ENCODE data around the gene ACAP1.

Gene ACAP1

DNA sequence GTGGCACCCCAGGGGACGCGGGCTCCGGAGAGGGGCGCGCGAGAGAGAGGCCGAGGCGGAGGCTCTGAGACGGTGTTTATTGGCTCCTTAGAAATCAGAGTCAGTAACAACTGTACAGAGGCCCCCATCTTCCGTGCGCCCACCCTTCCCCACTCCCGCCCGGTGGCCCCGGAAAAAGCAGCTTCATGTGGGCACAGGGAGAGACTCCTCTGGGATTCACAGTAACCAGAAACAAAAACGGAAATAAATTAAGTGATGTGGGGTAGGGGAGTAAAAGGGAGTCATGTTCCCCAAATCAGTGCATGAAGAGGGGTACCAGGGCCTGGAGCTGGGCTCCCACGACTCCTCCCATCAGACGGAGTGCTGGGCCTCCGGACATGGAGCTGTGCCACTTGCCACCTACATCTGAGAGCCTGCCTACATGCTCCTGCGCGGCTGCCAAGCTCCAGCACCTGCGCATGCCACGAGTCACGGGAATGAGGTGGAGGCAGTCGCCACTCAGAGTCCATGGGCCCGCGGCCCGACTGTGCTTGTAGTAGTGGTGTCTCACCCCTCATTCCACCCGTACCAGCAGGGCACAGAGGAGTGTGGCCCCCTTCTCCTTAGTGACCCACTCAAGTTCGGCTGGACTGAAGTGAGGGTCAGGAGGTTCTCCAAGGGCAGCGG is 20.6 kb upstream of the ACAP1 start:
- ChIA-PET POLR2A (interaction anchor here (6.4 kb wide), 1 partner anchor 12 kb away, joined by 56 read pairs; the partner anchor contains the start of gene NEURL4), CTCF (interaction anchor here (0.7 kb wide), 1 partner anchor 9 kb away, joined by 4 read pairs; no protein-coding TSS in a partner anchor)
- no peak for DNase-seq (ENCODE audit: extremely low spot score)
- no peak for TF ChIP-seq NFRKB (IDR thresholded peaks at IDR 0.05)
- TF ChIP-seq CTBP1 (IDR thresholded peaks at IDR 0.05; ENCODE audit: borderline replicate concordance), result no peak
- no peak for TF ChIP-seq SP1 (IDR thresholded peaks at IDR 0.05)
- no peak for TF ChIP-seq FOXM1 (IDR thresholded peaks at IDR 0.05; ENCODE audit: borderline replicate concordance)
- TF ChIP-seq HDGF (IDR thresholded peaks at IDR 0.05; ENCODE audit: borderline replicate concordance), result no peak
- no peak for TF ChIP-seq ZNF384 (IDR thresholded peaks at IDR 0.05)

DNA sequence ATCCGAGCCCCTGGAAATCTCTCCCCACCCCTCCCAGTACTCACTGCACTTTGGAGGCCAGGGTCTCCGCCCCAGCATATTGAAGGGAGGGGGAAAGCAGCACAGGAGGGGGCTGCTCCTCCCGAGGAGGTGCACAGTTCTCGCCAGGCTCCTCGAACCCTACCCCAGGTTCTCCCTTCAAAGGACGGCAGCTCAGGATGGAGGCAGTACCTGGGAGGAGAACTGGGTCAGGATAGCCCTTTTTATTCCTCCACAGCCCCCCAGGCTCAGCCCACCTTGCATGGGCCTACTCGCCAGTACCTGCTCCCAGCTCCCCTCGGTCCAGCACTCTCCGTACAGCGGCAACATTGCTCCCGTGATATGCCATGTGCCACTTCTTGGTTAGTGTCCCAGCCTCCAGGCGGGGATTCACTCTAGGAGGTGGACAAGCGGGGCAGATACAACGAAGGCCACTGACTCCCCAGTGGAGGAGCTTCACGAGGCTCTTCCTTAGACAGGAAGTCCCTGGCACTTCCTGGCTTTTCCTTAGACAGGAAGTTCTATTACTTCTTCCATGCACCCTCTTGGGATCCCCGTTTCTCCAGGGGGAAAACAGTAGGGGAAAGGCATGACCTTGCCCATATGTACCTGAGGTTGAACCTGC is 19.0 kb upstream of the ACAP1 start:
- no peak for DNase-seq (ENCODE audit: extremely low spot score)
- no peak for TF ChIP-seq FOXA1 (IDR thresholded peaks at IDR 0.05)
- TF ChIP-seq ELF4 (IDR thresholded peaks at IDR 0.05), result no peak
- TF ChIP-seq CTBP1 (IDR thresholded peaks at IDR 0.05; ENCODE audit: borderline replicate concordance), result no peak
- TF ChIP-seq L3MBTL2 (conservative IDR thresholded peaks at IDR 0.05), result no peak
- TF ChIP-seq, protein P1, sequence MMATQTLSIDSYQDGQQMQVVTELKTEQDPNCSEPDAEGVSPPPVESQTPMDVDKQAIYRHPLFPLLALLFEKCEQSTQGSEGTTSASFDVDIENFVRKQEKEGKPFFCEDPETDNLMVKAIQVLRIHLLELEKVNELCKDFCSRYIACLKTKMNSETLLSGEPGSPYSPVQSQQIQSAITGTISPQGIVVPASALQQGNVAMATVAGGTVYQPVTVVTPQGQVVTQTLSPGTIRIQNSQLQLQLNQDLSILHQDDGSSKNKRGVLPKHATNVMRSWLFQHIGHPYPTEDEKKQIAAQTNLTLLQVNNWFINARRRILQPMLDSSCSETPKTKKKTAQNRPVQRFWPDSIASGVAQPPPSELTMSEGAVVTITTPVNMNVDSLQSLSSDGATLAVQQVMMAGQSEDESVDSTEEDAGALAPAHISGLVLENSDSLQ (IDR thresholded peaks at IDR 0.05), result no peak
- no peak for TF ChIP-seq BHLHE40 (IDR thresholded peaks at IDR 0.05; ENCODE audit: borderline replicate concordance)
- no peak for TF ChIP-seq LEF1 (IDR thresholded peaks at IDR 0.05; ENCODE audit: borderline replicate concordance)
- TF ChIP-seq NFRKB (IDR thresholded peaks at IDR 0.05), result no peak
- TF ChIP-seq ARNT (IDR thresholded peaks at IDR 0.05), result no peak
- no peak for TF ChIP-seq FOXK2 (IDR thresholded peaks at IDR 0.05)
- TF ChIP-seq HDGF (IDR thresholded peaks at IDR 0.05; ENCODE audit: borderline replicate concordance), result no peak
- TF ChIP-seq FOXM1 (IDR thresholded peaks at IDR 0.05; ENCODE audit: borderline replicate concordance), result no peak
- no peak for TF ChIP-seq ZNF384 (IDR thresholded peaks at IDR 0.05)
- no peak for TF ChIP-seq SUZ12 (IDR thresholded peaks at IDR 0.05)
- no peak for TF ChIP-seq TARDBP (IDR thresholded peaks at IDR 0.05)
- TF ChIP-seq SP1 (IDR thresholded peaks at IDR 0.05), result no peak
- ChIA-PET POLR2A (interaction anchor here (6.4 kb wide), 1 partner anchor 11 kb away, joined by 56 read pairs; the partner anchor contains the start of gene NEURL4), CTCF (no interaction called here)

DNA sequence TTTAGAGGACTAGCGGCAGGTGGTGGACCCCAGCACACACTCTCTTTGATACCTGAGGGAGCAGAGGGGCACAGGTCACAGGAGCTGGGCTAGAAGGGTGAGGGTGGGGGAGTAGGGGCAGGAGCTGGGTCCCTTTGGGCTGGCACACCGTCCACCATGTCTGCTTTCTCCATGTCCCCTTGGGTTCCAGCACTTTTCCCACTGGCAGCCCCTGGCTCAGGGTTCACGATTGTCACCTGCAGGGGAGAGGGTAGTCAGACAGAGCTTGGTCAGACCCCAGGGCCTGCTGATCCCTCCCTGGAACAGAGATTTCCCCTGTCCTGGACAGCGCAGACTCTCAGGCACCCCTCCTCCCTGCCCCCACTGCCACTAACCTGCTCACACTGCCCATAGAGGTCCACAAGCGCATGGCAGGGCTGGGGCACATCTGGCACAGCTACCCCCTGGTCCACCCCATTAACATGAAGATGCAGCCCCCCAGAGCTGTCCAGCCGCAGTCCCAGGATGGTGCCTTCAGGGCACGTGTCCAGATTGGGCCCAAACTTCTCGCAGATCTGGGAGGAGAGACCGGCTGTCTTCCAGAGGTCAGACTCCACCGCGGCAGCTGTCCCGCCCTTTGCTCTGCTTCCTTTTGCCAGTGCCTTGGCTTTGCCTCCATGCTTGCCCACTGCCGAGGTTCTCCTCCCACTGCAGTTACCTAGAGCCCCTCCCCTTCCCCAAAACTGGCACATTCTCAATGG is 18.0 kb upstream of the ACAP1 start:
- no peak for DNase-seq (ENCODE audit: extremely low spot score)
- no peak for TF ChIP-seq CTBP1 (IDR thresholded peaks at IDR 0.05; ENCODE audit: borderline replicate concordance)
- TF ChIP-seq FOXM1 (IDR thresholded peaks at IDR 0.05; ENCODE audit: borderline replicate concordance), result no peak
- no peak for TF ChIP-seq FOXA1 (IDR thresholded peaks at IDR 0.05)
- TF ChIP-seq, protein P1 (IDR thresholded peaks at IDR 0.05), result no peak
- TF ChIP-seq BHLHE40 (IDR thresholded peaks at IDR 0.05; ENCODE audit: borderline replicate concordance), result no peak
- no peak for TF ChIP-seq ARNT (IDR thresholded peaks at IDR 0.05)
- TF ChIP-seq HDGF (IDR thresholded peaks at IDR 0.05; ENCODE audit: borderline replicate concordance), result no peak
- TF ChIP-seq TARDBP (IDR thresholded peaks at IDR 0.05), result no peak
- ChIA-PET CTCF (interaction anchor here (0.5 kb wide), 1 partner anchor 376 kb away, joined by 3 read pairs; no protein-coding TSS in a partner anchor), POLR2A (interaction anchor here (6.4 kb wide), 1 partner anchor 10 kb away, joined by 56 read pairs; the partner anchor contains the start of gene NEURL4)

DNA sequence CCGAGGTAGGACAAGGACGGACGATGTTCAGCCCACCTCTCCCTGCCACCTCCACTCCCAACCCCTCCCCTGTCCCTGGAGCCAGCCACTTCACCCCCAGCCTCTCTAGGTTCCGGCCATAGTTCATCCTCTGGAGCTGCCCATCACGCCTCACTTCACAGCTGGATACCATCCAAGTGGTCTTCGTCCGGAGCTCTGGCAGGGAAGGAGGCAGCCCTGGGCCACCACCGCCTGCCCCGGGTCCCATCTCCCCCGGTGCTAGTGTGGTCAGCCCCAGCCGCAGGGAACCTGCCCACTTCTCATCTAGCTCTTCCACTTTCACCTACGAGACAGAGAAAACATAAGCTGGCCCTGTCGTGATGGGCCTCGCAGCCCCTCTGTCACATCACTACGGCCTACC is 14.9 kb upstream of the ACAP1 start:
- TF ChIP-seq TARDBP (IDR thresholded peaks at IDR 0.05) (no peak), ARNT (IDR thresholded peaks at IDR 0.05) (no peak), SP1 (IDR thresholded peaks at IDR 0.05) (no peak), FOXK2 (IDR thresholded peaks at IDR 0.05) (no peak), ELF4 (IDR thresholded peaks at IDR 0.05) (no peak), NFRKB (IDR thresholded peaks at IDR 0.05) (no peak), FOXM1 (IDR thresholded peaks at IDR 0.05; ENCODE audit: borderline replicate concordance) (no peak), SUZ12 (IDR thresholded peaks at IDR 0.05) (no peak), FOXA1 (IDR thresholded peaks at IDR 0.05) (no peak), BHLHE40 (IDR thresholded peaks at IDR 0.05; ENCODE audit: borderline replicate concordance) (no peak), LEF1 (IDR thresholded peaks at IDR 0.05; ENCODE audit: borderline replicate concordance) (no peak), ZNF384 (IDR thresholded peaks at IDR 0.05) (no peak), HDGF (IDR thresholded peaks at IDR 0.05; ENCODE audit: borderline replicate concordance) (no peak), L3MBTL2 (conservative IDR thresholded peaks at IDR 0.05) (no peak), CTBP1 (IDR thresholded peaks at IDR 0.05; ENCODE audit: borderline replicate concordance) (no peak)
- TF ChIP-seq, protein P1 (IDR thresholded peaks at IDR 0.05), result no peak
- ChIA-PET POLR2A (interaction anchor here (1.6 to 2.3 kb wide), 3 partner anchors 8 to 102 kb away, joined by 5 to 14 read pairs (median 5); partner anchors contain the start of genes ACADVL, DLG4 and NEURL4), CTCF (no interaction called here)
- DNase-seq (ENCODE audit: extremely low spot score), result no peak

DNA sequence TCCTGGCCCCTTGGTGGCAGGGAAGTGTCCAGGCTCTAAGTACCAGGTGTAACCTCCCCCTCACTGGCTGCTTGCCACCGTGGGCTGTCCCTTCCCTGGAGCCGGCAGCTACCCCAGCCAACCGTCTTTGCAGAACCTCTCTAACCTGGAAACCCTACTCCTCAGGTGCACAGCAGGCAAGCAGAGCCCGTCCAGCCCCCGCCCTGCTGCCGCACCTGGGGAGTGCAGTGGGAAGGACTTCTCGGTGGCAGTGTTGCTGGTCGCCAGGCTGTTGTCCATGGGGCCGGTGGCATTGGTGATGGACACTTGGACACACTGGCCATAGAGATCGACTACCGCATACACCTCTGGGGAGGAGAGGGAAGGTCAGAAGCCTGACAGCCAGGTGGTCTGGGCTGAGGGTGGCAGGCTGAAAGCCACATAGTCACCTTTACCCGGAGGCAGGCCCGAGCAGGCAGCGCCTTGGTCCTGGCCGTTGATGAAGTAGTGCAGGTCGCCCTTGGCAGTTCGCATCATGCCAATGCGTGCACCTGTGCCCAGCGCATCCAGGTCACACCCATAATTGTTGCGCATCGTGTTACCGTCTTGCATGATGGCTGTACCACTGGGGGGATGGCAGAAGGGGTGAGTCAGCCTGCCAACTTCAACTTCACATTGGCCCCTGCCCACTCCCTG is 13.7 kb upstream of the ACAP1 start:
- POLR2A ChIA-PET, result no interaction called here
- TF ChIP-seq BHLHE40 (IDR thresholded peaks at IDR 0.05; ENCODE audit: borderline replicate concordance), result no peak
- TF ChIP-seq, protein P1 (IDR thresholded peaks at IDR 0.05), result no peak
- CTCF ChIA-PET, result no interaction called here
- DNase-seq (ENCODE audit: extremely low spot score), result no peak

All from HEK293T (cell line).